ENCODE data around the gene SDS.

The SDS gene

DNA sequence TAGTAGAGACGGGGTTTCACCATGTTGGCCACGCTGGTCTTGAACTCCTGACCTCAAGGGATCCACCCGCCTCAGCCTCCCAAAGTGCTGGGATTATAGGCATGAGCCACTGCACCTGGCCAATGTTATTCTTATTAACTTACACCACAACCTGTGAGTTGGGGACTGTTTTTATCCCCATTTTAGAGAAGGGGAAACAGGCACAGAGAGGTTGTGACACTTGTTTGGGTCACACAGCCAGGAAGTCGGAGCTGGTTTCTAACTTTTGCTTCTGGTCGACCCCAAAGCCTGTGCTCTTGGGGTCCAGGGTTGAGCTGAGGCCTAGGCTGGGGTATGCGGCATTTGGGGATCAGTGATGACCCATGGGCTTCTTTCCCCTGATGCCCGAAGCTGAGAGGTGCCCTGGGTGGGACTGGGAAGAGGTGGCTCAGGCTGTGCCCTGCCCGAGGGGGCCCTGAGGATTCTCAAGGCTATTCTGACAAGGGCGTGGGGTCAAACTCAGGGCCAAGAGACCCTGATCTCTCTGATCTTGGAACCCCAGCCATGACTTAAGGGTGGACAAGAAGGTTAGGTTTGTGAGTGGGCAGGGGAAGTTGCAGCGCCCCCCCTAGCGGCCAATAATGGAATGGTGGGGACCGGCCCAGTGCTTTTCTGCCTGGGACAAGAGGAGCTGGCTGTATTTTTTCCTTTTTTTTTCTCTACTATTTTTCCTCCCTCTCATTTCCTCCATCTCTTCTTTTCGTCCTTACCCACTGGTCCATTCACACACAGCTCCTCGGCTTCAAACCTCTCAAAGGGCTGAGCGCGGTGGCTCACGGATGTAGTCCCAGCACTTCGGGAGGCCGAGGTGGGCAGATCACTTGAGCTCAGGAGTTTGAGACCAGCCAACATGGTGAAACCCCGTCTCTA lies 21.5 kb upstream of the SDS start:
- no peak overlapping the region for H3K4me3 ChIP-seq (ENCODE audit: low read depth, low read length)
- no peak for TF ChIP-seq POLR2A (IDR thresholded peaks at IDR 0.05; ENCODE audit: extremely low read depth, insufficient read length)
- TF ChIP-seq, protein P1, sequence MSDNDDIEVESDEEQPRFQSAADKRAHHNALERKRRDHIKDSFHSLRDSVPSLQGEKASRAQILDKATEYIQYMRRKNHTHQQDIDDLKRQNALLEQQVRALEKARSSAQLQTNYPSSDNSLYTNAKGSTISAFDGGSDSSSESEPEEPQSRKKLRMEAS (IDR thresholded peaks at IDR 0.05; ENCODE audit: low read depth, low read length) = 0 out of 2 replicates have a peak, but pooled peaks have one; percentile 3
- TF ChIP-seq, protein P2, sequence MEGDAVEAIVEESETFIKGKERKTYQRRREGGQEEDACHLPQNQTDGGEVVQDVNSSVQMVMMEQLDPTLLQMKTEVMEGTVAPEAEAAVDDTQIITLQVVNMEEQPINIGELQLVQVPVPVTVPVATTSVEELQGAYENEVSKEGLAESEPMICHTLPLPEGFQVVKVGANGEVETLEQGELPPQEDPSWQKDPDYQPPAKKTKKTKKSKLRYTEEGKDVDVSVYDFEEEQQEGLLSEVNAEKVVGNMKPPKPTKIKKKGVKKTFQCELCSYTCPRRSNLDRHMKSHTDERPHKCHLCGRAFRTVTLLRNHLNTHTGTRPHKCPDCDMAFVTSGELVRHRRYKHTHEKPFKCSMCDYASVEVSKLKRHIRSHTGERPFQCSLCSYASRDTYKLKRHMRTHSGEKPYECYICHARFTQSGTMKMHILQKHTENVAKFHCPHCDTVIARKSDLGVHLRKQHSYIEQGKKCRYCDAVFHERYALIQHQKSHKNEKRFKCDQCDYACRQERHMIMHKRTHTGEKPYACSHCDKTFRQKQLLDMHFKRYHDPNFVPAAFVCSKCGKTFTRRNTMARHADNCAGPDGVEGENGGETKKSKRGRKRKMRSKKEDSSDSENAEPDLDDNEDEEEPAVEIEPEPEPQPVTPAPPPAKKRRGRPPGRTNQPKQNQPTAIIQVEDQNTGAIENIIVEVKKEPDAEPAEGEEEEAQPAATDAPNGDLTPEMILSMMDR (IDR thresholded peaks at IDR 0.05; ENCODE audit: low read depth, low read length) = peak; percentile 98
- DNase-seq (ENCODE audit: low read depth) = peak; percentile 81

DNA sequence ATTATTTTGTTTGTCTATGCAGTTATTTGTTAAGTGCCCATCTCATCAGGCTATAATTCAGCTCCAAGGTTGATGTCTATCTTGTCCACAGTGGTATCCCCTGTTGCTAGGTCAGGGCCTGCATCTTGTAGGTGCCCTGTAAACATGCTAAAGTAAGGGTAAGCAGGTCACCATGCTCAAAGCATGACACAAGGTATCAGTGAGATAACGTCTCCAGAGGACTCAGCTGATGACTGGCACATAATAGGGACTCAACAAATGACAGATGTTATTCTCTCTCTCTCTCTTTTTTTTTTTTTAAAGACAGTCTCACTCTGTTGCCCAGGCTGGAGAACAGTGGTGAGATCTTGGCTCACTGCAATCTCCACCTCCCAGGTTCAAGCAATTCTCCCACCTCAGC lies 20.8 kb upstream of the SDS start:
- TF ChIP-seq, protein P1 (IDR thresholded peaks at IDR 0.05; ENCODE audit: low read depth, low read length) = no peak
- H3K4me3 ChIP-seq (ENCODE audit: low read depth, low read length) = no peak overlapping the region
- no peak for DNase-seq (ENCODE audit: low read depth)

DNA sequence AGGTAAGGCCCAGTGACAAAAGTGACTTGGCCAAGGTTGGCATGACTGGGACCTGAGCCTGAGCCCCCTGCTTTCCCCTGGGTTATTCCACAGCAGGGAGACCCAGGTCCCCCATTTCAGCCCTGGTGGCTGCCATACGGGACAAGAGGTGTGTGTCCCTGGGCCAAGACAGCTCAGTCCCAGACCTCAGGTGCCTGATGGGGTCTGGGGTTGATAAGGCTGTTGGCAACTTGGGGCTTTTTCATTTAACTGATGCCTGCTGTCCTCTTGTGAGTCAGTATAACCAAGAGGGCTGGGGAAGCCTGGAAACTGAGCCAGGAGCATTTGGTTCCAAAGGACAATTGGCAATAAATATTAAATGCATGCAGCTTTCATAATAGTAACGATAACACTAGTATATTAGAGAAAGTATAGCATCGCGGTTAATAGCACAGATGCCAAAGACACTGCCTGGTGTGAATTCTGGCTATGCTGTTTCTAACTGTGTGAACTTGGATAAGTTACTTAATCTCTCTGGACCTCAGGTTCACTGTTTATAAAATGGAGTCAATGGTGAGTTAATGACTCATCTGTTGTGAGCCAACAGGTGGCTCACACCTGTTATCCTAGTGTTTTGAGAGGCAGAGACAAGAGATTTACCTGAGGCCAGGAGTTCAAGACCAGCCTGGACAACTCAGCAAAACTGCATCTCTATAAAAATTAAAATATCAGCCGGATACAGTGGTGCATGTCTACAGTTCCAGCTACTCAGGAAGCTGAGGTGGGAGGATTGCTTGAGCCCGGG lies 19.4 kb upstream of the SDS start:
- TF ChIP-seq, protein P2 (IDR thresholded peaks at IDR 0.05; ENCODE audit: low read depth, low read length) = no peak
- TF ChIP-seq, protein P1 (IDR thresholded peaks at IDR 0.05; ENCODE audit: low read depth, low read length) = no peak
- TF ChIP-seq POLR2A (IDR thresholded peaks at IDR 0.05; ENCODE audit: extremely low read depth, insufficient read length) (no peak), MYC (IDR thresholded peaks at IDR 0.05; ENCODE audit: low read depth, low read length) (no peak)
- peak overlapping the region; percentile 79 for H3K4me3 ChIP-seq (ENCODE audit: low read depth, low read length)
- DNase-seq (ENCODE audit: low read depth) = no peak

DNA sequence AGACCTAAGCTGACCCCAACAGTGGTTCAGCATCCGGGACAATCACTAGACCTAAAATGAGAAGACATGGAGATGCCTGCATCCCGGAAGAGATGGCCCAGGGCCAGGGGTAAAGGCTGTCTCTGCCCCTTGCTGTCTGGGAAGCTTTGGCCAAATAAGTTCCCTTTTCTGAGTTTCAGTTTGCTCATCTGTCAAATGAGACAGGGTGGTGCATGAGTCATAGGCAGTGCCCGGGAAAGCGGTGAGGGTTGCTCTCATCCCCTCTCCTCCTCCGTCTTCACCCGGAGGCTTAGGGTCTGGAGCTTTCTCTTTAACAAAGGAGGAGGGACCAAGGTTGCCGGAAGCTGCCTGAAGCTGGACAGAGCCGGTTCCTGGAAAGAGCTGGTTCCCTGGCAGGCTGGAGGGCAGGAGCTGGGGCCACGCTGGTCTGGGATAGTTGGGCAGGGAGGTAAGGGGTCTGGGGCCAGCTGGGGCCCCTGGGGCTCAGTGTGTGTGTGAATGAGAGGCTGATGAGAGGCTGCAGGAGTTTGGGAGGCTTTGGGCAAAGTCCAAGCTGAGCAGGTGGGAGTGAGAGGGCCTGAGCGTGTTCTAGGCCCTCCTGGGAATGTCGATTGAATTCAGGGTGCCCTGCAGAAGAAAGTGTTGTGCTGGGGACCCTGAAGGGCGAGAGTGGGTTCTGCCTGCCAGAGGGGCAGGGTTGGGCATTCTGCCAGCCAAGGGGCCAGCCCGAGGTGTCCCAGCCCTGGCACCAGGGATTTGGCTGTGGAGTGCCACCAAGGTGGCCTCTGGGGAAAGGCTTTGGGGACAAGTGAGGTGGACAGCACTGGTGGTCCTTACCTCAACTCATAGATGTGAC lies 18.6 kb upstream of the SDS start, which contains the start of gene SDSL:
TSS of gene SDSL (plus strand) at position 351 of the 856 bp plus-strand sequence. CDS start 5,603 bp downstream, outside the sequence.
- DNase-seq (ENCODE audit: low read depth) = peak; percentile 99
- H3K4me3 ChIP-seq (ENCODE audit: low read depth, low read length) = peak within 1 kb of the TSS; percentile 79
- peak; percentile 74 for TF ChIP-seq POLR2A (IDR thresholded peaks at IDR 0.05; ENCODE audit: extremely low read depth, insufficient read length)
- TF ChIP-seq, protein P1 (IDR thresholded peaks at IDR 0.05; ENCODE audit: low read depth, low read length) = peak; percentile 71; the same call in 1 of the 2 replicates
- TF ChIP-seq, protein P2 (IDR thresholded peaks at IDR 0.05; ENCODE audit: low read depth, low read length) = no peak

DNA sequence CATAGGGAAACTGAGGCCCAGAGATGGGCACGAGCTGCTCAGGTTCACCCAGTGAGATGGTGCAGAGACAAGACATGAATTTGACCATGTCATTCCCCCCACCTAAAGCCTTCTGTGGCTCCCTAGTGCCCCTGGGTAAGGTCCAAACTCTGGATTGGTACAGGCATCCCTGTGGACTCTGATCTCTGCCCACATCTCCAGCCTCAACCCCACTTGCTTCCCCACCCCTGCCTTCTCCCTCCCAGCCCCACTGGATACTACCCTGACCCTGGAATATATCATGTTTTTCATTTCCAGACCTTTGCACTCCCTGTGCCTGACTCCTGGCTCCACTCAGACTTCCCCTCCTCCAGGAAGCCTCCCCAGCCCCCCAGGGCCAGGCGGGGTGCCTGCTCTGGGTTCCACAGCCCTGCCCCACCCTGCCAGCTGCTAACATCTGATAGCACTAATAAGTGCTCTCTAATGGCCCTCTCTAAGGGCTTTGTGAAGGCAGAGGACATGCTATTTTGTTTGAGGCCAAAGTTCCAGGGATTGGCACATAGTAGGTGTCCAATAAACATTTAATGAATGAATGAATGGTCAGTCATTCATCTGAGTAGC lies 17.4 kb upstream of the SDS start:
- no peak for DNase-seq (ENCODE audit: low read depth)
- no peak overlapping the region for H3K4me3 ChIP-seq (ENCODE audit: low read depth, low read length)
- no peak for TF ChIP-seq MYC (IDR thresholded peaks at IDR 0.05; ENCODE audit: low read depth, low read length)
- no peak for TF ChIP-seq POLR2A (IDR thresholded peaks at IDR 0.05; ENCODE audit: extremely low read depth, insufficient read length)
- TF ChIP-seq, protein P2 (IDR thresholded peaks at IDR 0.05; ENCODE audit: low read depth, low read length) = no peak
- TF ChIP-seq, protein P1 (IDR thresholded peaks at IDR 0.05; ENCODE audit: low read depth, low read length) = no peak

Data from NB4 (cell line).